Body of pancreas (tissue), 4 donors: ENCODE data around the gene MATN1.

ENCODE experiments used
- POLR2A ChIP-seq, 3 donors: fragments of 450-650 bp; IDR thresholded peaks; one replicate each; pipeline ENCODE4 v1.6.1; 2016; ENCODE audit warnings: antibody characterized with exemption in 3 of 3, mild to moderate bottlenecking in 2 of 3
- TF ChIP-seq, protein P1 (sequence below), 7 experiments: fragments of 450-650 bp in 4 of 7; fragments of 200-600 bp in 3 of 7; sonication (generic) in 3 of 7; IDR thresholded peaks; one replicate each; pipeline ENCODE4 v1.5.1; 2016 to 2019; ENCODE audit warnings: antibody characterized with exemption in 7 of 7

- TF ChIP-seq, protein P1, sequence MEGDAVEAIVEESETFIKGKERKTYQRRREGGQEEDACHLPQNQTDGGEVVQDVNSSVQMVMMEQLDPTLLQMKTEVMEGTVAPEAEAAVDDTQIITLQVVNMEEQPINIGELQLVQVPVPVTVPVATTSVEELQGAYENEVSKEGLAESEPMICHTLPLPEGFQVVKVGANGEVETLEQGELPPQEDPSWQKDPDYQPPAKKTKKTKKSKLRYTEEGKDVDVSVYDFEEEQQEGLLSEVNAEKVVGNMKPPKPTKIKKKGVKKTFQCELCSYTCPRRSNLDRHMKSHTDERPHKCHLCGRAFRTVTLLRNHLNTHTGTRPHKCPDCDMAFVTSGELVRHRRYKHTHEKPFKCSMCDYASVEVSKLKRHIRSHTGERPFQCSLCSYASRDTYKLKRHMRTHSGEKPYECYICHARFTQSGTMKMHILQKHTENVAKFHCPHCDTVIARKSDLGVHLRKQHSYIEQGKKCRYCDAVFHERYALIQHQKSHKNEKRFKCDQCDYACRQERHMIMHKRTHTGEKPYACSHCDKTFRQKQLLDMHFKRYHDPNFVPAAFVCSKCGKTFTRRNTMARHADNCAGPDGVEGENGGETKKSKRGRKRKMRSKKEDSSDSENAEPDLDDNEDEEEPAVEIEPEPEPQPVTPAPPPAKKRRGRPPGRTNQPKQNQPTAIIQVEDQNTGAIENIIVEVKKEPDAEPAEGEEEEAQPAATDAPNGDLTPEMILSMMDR (IDR thresholded peaks at IDR 0.05) = no peak
- no peak for TF ChIP-seq POLR2A (IDR thresholded peaks at IDR 0.05)
Measured at GRCh38 chr1:30693366-30693765, 30.0 kb downstream of the MATN1 start.
